ENCODE measurements around the gene GPC5.

GRCh38 chr13:91725646-91726045 is 327.2 kb downstream of the GPC5 start:
- no peak for TF ChIP-seq EZH2 (IDR thresholded peaks at IDR 0.05; ENCODE audit: borderline replicate concordance, low read depth, low read length, severe bottlenecking)
- TF ChIP-seq, protein P1, sequence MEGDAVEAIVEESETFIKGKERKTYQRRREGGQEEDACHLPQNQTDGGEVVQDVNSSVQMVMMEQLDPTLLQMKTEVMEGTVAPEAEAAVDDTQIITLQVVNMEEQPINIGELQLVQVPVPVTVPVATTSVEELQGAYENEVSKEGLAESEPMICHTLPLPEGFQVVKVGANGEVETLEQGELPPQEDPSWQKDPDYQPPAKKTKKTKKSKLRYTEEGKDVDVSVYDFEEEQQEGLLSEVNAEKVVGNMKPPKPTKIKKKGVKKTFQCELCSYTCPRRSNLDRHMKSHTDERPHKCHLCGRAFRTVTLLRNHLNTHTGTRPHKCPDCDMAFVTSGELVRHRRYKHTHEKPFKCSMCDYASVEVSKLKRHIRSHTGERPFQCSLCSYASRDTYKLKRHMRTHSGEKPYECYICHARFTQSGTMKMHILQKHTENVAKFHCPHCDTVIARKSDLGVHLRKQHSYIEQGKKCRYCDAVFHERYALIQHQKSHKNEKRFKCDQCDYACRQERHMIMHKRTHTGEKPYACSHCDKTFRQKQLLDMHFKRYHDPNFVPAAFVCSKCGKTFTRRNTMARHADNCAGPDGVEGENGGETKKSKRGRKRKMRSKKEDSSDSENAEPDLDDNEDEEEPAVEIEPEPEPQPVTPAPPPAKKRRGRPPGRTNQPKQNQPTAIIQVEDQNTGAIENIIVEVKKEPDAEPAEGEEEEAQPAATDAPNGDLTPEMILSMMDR (IDR thresholded peaks at IDR 0.05; ENCODE audit: extremely low read depth in 1 of 2, insufficient read depth in 1 of 2, low read depth in 1 of 2, low read length in 2 of 2), result no peak
- TF ChIP-seq POLR2AphosphoS5 (IDR thresholded peaks at IDR 0.05; ENCODE audit: insufficient read depth, low read depth, low read length), result no peak
- TF ChIP-seq POLR2A (IDR thresholded peaks at IDR 0.05; ENCODE audit: low read depth, low read length), result no peak
- no peak for TF ChIP-seq GATA2 (IDR thresholded peaks at IDR 0.05; ENCODE audit: insufficient read depth, insufficient read length, low read depth, low read length)
- no peak for TF ChIP-seq MYC (IDR thresholded peaks at IDR 0.05; ENCODE audit: low read depth, low read length)
- TF ChIP-seq, protein P2, sequence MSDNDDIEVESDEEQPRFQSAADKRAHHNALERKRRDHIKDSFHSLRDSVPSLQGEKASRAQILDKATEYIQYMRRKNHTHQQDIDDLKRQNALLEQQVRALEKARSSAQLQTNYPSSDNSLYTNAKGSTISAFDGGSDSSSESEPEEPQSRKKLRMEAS (IDR thresholded peaks at IDR 0.05; ENCODE audit: insufficient read depth, insufficient read length), result no peak
- no peak for TF ChIP-seq FOS (IDR thresholded peaks at IDR 0.05; ENCODE audit: borderline replicate concordance, insufficient read depth, low read length)
- TF ChIP-seq JUN (IDR thresholded peaks at IDR 0.05; ENCODE audit: borderline replicate concordance, insufficient read depth, insufficient read length, low read depth), result no peak

Measured in endothelial cell of umbilical vein (primary cell).